ENCODE data around the gene COX18.

Gene COX18

GRCh38 chr4:73069338-73070073 lies at the start of gene COX18:
Gene COX18 (minus strand): TSS chr4:73069716. CDS start chr4:73069649, 67 bp downstream.
- peak; percentile 99 for DNase-seq (ENCODE audit: low spot score)

GRCh38 chr4:73109493-73109892 lies 40.0 kb upstream of the COX18 start:
- DNase-seq (ENCODE audit: low spot score), result no peak

- DNase-seq (ENCODE audit: low spot score), result no peak
Observed at GRCh38 chr4:73104695-73105094, 35.2 kb upstream of the COX18 start.

- DNase-seq (ENCODE audit: low spot score), result no peak
Observed at GRCh38 chr4:73103799-73104503, 34.4 kb upstream of the COX18 start.

- DNase-seq (ENCODE audit: low spot score), result no peak
Observed at GRCh38 chr4:73099143-73099542, 29.6 kb upstream of the COX18 start.

GRCh38 chr4:73098713-73099112 lies 29.2 kb upstream of the COX18 start:
- no peak for DNase-seq (ENCODE audit: low spot score)

GRCh38 chr4:73098016-73098415 lies 28.5 kb upstream of the COX18 start:
- no peak for DNase-seq (ENCODE audit: low spot score)

GRCh38 chr4:73092868-73093267 lies 23.4 kb upstream of the COX18 start:
- no peak for DNase-seq (ENCODE audit: low spot score)

GRCh38 chr4:73090738-73091137 lies 21.2 kb upstream of the COX18 start:
- no peak for DNase-seq (ENCODE audit: low spot score)

GRCh38 chr4:73087871-73088270 lies 18.4 kb upstream of the COX18 start:
- DNase-seq (ENCODE audit: low spot score), result no peak

- no peak for DNase-seq (ENCODE audit: low spot score)
Observed at GRCh38 chr4:73086095-73086868, 16.8 kb upstream of the COX18 start.

- no peak for DNase-seq (ENCODE audit: low spot score)
Observed at GRCh38 chr4:73080789-73081188, 11.3 kb upstream of the COX18 start.

GRCh38 chr4:73075832-73076231 lies 6.3 kb upstream of the COX18 start:
- DNase-seq (ENCODE audit: low spot score), result no peak

GRCh38 chr4:73070074-73070390 lies 516 bp upstream of the COX18 start:
- no peak for DNase-seq (ENCODE audit: low spot score)

- DNase-seq (ENCODE audit: low spot score), result peak; percentile 21
Observed at GRCh38 chr4:73068491-73069337, 802 bp downstream of the COX18 start.

GRCh38 chr4:73067971-73068394 lies 1.5 kb downstream of the COX18 start:
- no peak for DNase-seq (ENCODE audit: low spot score)

- DNase-seq (ENCODE audit: low spot score), result no peak
Observed at GRCh38 chr4:73066928-73067327, 2.6 kb downstream of the COX18 start.

GRCh38 chr4:73066445-73066844 lies 3.1 kb downstream of the COX18 start:
- no peak for DNase-seq (ENCODE audit: low spot score)

- DNase-seq (ENCODE audit: low spot score), result no peak
Observed at GRCh38 chr4:73064536-73064935, 5.0 kb downstream of the COX18 start.

- peak; percentile 8 for DNase-seq (ENCODE audit: low spot score)
Observed at GRCh38 chr4:73055241-73055897, 14.1 kb downstream of the COX18 start.

GRCh38 chr4:73053974-73054480 lies 15.5 kb downstream of the COX18 start:
- no peak for DNase-seq (ENCODE audit: low spot score)

Data from COLO829 (cell line).